Body of pancreas (tissue), 4 donors: ENCODE data around the gene IRF3.

ENCODE experiments used
- CTCF ChIP-seq, 7 experiments: fragments of 450-650 bp in 4 of 7; fragments of 200-600 bp in 3 of 7; sonication (generic) in 3 of 7; IDR thresholded peaks; one replicate each; pipeline ENCODE4 v1.5.1; 2016 to 2019; ENCODE audit warnings: antibody characterized with exemption in 7 of 7
- POLR2A ChIP-seq, 3 donors: fragments of 450-650 bp; IDR thresholded peaks; one replicate each; pipeline ENCODE4 v1.6.1; 2016; ENCODE audit warnings: antibody characterized with exemption in 3 of 3, mild to moderate bottlenecking in 2 of 3

GRCh38 chr19:49704888-49705642, 39.4 kb upstream of the IRF3 start:
- TF ChIP-seq CTCF (IDR thresholded peaks at IDR 0.05) (no peak), POLR2A (IDR thresholded peaks at IDR 0.05) (no peak)
